K562 (cell line): ENCODE measurements around the gene FTO. TPM values are rescaled to one million over a fixed set of nuclear protein-coding genes. Genes with fewer than 3 reads are reported as not detected.

Experiments
- ATAC-seq: fragments of 200-7000 bp; cut with Tn5 transposase; 3 replicates; pipeline ENCODE4 v1.9.1; 2020; ENCODE audit warnings: moderate library complexity
- BruUV-seq: library from RNA; stranded (reverse); fragments of 400-500 nt; replicated peaks from 2 replicates; lab custom pipeline; 2021; lab: Mats Ljungman, UMichigan
- CTCF ChIA-PET: fragments of 300-600 bp; formaldehyde crosslinking; extraction: SDS; loops from one replicate; lab custom pipeline; 2021; ENCODE audit warnings: low intra/inter-chr PET ratio; lab: Yijun Ruan, JAX
- POLR2A ChIA-PET: fragments of 300-600, 350-650 bp; sonication (Branson Sonifier 250); formaldehyde crosslinking; extraction: SDS; loops from one replicate; lab custom pipeline; 2021; ENCODE audit warnings: antibody characterized with exemption, inconsistent platforms; lab: Yijun Ruan, JAX
- DNase-seq, 4 experiments: peaks; one replicate each; pipeline versions ENCODE4 v3.0.0 to v3.0.0-alpha.2; 2011 to 2018; ENCODE audit warnings: low spot score in 3 of 4, mixed read lengths in 3 of 4; ENCODE audit errors: extremely low read depth in 1 of 4
- FAIRE-seq: peaks from 2 replicates; lab custom pipeline; 2011; peaks lifted over from hg19 to GRCh38; lab: Jason Lieb, UNC
- H2AFZ ChIP-seq: 2 replicates; pipeline ENCODE4 v1.6.0; 2011; ENCODE audit warnings: low read depth, low read length, control low read depth, inconsistent platforms
- H3K27ac ChIP-seq: fragments of 200-600 bp; 3 replicates; pipeline ENCODE4 v1.8.0; 2011; ENCODE audit warnings: low read depth, mild to moderate bottlenecking, control low read depth, inconsistent platforms, low read length, moderate library complexity, mixed read lengths; ENCODE audit errors: extremely low read depth
- H3K27me3 ChIP-seq, 2 experiments: fragments of 300-600 bp in 1 of 2; 2 replicates in 1 of 2; 3 replicates in 1 of 2; pipeline versions ENCODE4 v1.6.0 to v1.8.0; 2011; ENCODE audit warnings: inconsistent platforms in 2 of 2, low read length in 2 of 2, mild to moderate bottlenecking in 1 of 2, mixed read lengths in 1 of 2, moderate library complexity in 1 of 2; ENCODE audit not compliant: control insufficient read depth in 2 of 2, insufficient read depth in 2 of 2
- H3K36me3 ChIP-seq: fragments of 300-600 bp; 3 replicates; pipeline ENCODE4 v1.8.0; 2011; ENCODE audit warnings: mild to moderate bottlenecking, low read length, inconsistent platforms; ENCODE audit not compliant: control insufficient read depth, insufficient read depth
- H3K4me1 ChIP-seq, 2 experiments: fragments of 200-600 bp in 1 of 2; replicated peaks in 1 of 2; 2 replicates in 1 of 2; 3 replicates in 1 of 2; pipeline versions ENCODE4 v1.5.1 to v1.8.0; 2011; ENCODE audit warnings: inconsistent platforms in 2 of 2, low read length in 2 of 2, mild to moderate bottlenecking in 1 of 2, mixed read lengths in 1 of 2, moderate library complexity in 1 of 2; ENCODE audit not compliant: control insufficient read depth in 2 of 2, insufficient read depth in 2 of 2
- H3K4me2 ChIP-seq: 2 replicates; pipeline ENCODE4 v1.6.1; 2011; ENCODE audit warnings: low read length, control low read depth, inconsistent platforms, mixed read lengths; ENCODE audit not compliant: insufficient read depth
- H3K4me3 ChIP-seq: fragments of 200-600 bp; sonication (generic), shearing (Covaris generic); 2 replicates; pipeline ENCODE4 v1.5.1; 2016; ENCODE audit warnings: control low read depth, inconsistent platforms
- H3K79me2 ChIP-seq: fragments of 200-600 bp; 3 replicates; pipeline ENCODE4 v1.8.0; 2011; ENCODE audit warnings: low read length, inconsistent platforms; ENCODE audit not compliant: control insufficient read depth, insufficient read depth
- H3K9ac ChIP-seq, 2 experiments: 2 replicates each; pipeline versions ENCODE4 v1.6.0 to v1.6.1; 2011; ENCODE audit warnings: low read depth in 2 of 2, low read length in 2 of 2, control low read depth in 1 of 2, inconsistent platforms in 1 of 2, mild to moderate bottlenecking in 1 of 2, mixed read lengths in 1 of 2; ENCODE audit not compliant: insufficient read depth in 1 of 2
- H3K9me1 ChIP-seq: one replicate; pipeline ENCODE4 v1.6.0; 2011; ENCODE audit warnings: inconsistent platforms, mild to moderate bottlenecking, low read length, moderate library complexity; ENCODE audit not compliant: control insufficient read depth, insufficient read depth
- H3K9me3 ChIP-seq: replicated peaks from 2 replicates; pipeline ENCODE4 v1.5.1; 2011; ENCODE audit warnings: low read depth, low read length, inconsistent platforms; ENCODE audit not compliant: control insufficient read depth, insufficient read depth
- H4K20me1 ChIP-seq: replicated peaks from 2 replicates; pipeline ENCODE4 v1.6.1; 2011; ENCODE audit warnings: low read length, inconsistent platforms, mixed read lengths; ENCODE audit not compliant: control insufficient read depth, insufficient read depth
- GATA2 ChIP-seq: sonication (generic); formaldehyde crosslinking; IDR thresholded peaks from 2 replicates; pipeline ENCODE4 v1.4.0; 2020; ENCODE audit warnings: mild to moderate bottlenecking, missing genetic modification reagents
- HEY1 ChIP-seq: fragments of 250-450 bp; sonication (Bioruptor Pico); IDR thresholded peaks from 2 replicates; pipeline ENCODE4 v1.5.0; 2020; ENCODE audit warnings: mild to moderate bottlenecking, moderate library complexity, borderline replicate concordance
- NFIC ChIP-seq: fragments of 450-650 bp; IDR thresholded peaks from 2 replicates; pipeline ENCODE4 v1.6.1; 2017; ENCODE audit warnings: mild to moderate bottlenecking, inconsistent platforms
- NFIX ChIP-seq: fragments of 250-450 bp; sonication (Bioruptor Pico); IDR thresholded peaks from 2 replicates; pipeline ENCODE4 v1.4.0; 2020; ENCODE audit warnings: low read depth, mild to moderate bottlenecking, moderate library complexity
- ZNF24 ChIP-seq: fragments of 450-650 bp; IDR thresholded peaks from 2 replicates; pipeline ENCODE4 v1.6.1; 2016
- ZNF347 ChIP-seq: fragments of 450-650 bp; formaldehyde crosslinking; IDR thresholded peaks from 2 replicates; pipeline ENCODE4 v1.4.0; 2020; ENCODE audit warnings: low read depth, mild to moderate bottlenecking, moderate library complexity
- WGBS: fragments of 100-300 bp; shearing (Covaris generic); methylation state at CpG from one replicate; pipeline ENCODE4 v1.1.6; 2016; ENCODE audit warnings: low coverage, mixed read lengths; ENCODE audit not compliant: insufficient coverage; ENCODE audit errors: missing lambda C conversion rate; 5-methylcytosine and 5-hydroxymethylcytosine counted together
- in situ Hi-C: fragments of 300-500 bp; cut with MboI; formaldehyde crosslinking; loops from 4 replicates; pipeline ENCODE4 v1.15.0; 2018; ENCODE audit warnings: inconsistent platforms, mixed read lengths
- intact Hi-C: fragments of 100-400 bp; cut with micrococcal nuclease; formaldehyde crosslinking; loops from 2 replicates; pipeline ENCODE4 v1.14.2; 2022
- polyA plus RNA-seq, 8 experiments: library from polyadenylated mRNA; depleted of rRNA in 4 of 8; stranded (reverse) in 5 of 8; unstranded in 3 of 8; fragments of >200 nt; fragmentation: Nextera tagmentation in 2 of 8; fragmentation: Illumina TruSeq in 1 of 8; extraction: Ambion mirVana in 2 of 8; extraction: Trizol in 1 of 8; gene quantifications; 2 replicates each; pipeline versions ENCODE4 v1.2.1 to v1.2.3, GENCODE V29; 2011 to 2014; ENCODE audit warnings: inconsistent platforms in 1 of 8, missing spikeins in 1 of 8
- total RNA-seq, 7 experiments: library from RNA; depleted of rRNA in 6 of 7; stranded (reverse); fragments of >200 nt in 6 of 7; fragmentation: Illumina TruSeq in 2 of 7; extraction: Trizol in 2 of 7; gene quantifications; 2 replicates each; pipeline versions ENCODE4 v1.2.1 to v1.2.3, GENCODE V29; 2011 to 2021; ENCODE audit warnings: low replicate concordance in 1 of 7
- TF ChIP-seq, protein P1 (sequence below): fragments of 250-450 bp; sonication (Bioruptor Pico); IDR thresholded peaks from 2 replicates; pipeline ENCODE4 v1.9.0; 2021; ENCODE audit warnings: mild to moderate bottlenecking, inconsistent platforms
- TF ChIP-seq, protein P2 (sequence below): fragments of 450-650 bp; IDR thresholded peaks from 2 replicates; pipeline ENCODE4 v1.6.1; 2016; ENCODE audit warnings: low read depth, mild to moderate bottlenecking, moderate library complexity
- TF ChIP-seq, protein P3 (sequence below): fragments of 250-450 bp; sonication (Bioruptor Pico); IDR thresholded peaks from 2 replicates; pipeline ENCODE4 v1.9.0; 2021; ENCODE audit warnings: mild to moderate bottlenecking
- TF ChIP-seq, protein P4 (sequence below), 3 experiments: fragments of 200-800 bp in 1 of 3; sonication (Bioruptor generic) in 1 of 3; sonication (generic) in 1 of 3; formaldehyde crosslinking in 1 of 3; IDR thresholded peaks; 2 replicates each; pipeline versions ENCODE4 v1.6.1 to v1.8.0; 2016 to 2022; ENCODE audit warnings: mild to moderate bottlenecking in 2 of 3, missing compliant biosample characterization in 2 of 3, missing genetic modification characterization in 2 of 3, missing genetic modification reagents in 1 of 3
- TF ChIP-seq, protein P5 (sequence below): sonication (generic); formaldehyde crosslinking; IDR thresholded peaks from 2 replicates; pipeline ENCODE4 v1.8.0; 2022; ENCODE audit warnings: mild to moderate bottlenecking, missing genetic modification reagents

The FTO gene
- total and polyA plus RNA-seq, 9 of the 15 experiments (the other 6 are each of a cell fraction or from before 2014, with no cell fraction given) = 11.3 to 27.7 (median 25.5) TPM

DNA sequence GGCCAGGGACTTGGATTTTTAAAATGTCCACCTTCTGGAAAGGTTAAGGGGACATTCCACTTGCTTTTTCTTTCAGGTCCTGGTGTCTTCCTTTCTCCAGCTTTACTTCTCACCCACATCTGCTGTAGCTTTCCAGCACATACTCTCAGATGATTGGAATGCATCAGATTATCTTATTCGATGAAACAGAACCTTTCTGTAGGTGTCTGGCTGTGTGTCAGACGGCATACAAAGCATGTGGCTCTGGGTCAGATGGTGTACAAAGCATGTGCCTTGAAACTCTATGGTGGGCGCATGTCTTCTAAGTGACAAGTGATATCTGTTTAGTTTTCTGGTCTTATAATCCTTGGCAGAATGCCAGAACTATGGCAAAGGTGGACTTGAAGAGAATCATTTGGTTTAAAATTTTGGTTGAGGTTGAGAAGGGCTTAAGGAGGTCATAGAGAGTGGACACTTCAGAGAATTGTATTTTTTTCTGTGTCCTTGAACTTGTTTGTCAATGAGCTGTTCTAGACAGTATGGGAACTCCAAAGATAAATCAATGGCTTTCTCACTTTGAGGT, 125.3 kb downstream of the FTO start:
- no peak overlapping the region for H3K4me3 ChIP-seq

DNA sequence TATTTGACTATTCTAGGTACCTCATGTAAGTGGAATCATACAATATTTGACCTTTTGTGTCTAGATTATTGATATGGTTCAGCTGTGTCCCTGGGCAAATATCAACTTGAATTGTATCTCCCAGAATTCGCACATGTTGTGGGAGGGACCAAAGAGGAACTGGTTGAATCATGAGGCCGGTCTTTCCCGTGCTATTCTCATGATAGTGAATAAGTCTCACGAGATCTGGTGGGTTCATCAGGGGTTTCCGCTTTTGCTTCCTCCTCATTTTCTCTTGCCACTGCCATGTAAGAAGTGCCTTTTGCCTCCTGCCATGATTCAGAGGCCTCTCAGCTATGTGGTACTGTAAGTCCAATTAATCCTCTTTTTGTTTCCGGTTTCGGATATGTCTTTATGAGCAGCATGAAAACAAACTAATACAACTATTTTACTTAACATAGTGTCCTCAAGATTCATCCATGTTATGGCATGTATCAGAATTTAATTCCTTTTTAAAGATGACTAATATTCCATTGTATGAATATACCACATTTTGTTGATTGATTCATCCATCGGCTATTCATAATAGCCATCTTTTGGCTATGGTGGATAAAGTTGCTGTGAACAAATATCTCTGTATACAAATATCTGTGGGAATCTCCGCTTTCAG, 129.1 kb downstream of the FTO start:
- intact Hi-C loops = no loop called here
- in situ Hi-C loops = no loop called here
- Histone ChIP-seq H3K4me2 (no peak overlapping the region), H4K20me1 (no peaks in the 10 kb centered on the region), H3K9me1 (no peaks in the 10 kb centered on the region), H3K4me1 (no peaks in the 10 kb centered on the region), H2AFZ (no peak overlapping the region), H3K27me3 (no peaks in the 10 kb centered on the region), H3K36me3 (no peaks in the 10 kb centered on the region), H3K79me2 (no peaks in the 10 kb centered on the region), H3K9me3 (no peaks in the 10 kb centered on the region), H3K4me3 (no peak overlapping the region), H3K9ac (no peak overlapping the region), H3K27ac (no peak overlapping the region)
- POLR2A ChIA-PET = no interaction called here
- 75% methylated on average over 9 of the region's 9 CpGs for WGBS
- FAIRE-seq = no peak
- CTCF ChIA-PET = no interaction called here
- BruUV-seq = no TSS peak
- no peak for DNase-seq
- no peak for ATAC-seq
- TF ChIP-seq, protein P1, sequence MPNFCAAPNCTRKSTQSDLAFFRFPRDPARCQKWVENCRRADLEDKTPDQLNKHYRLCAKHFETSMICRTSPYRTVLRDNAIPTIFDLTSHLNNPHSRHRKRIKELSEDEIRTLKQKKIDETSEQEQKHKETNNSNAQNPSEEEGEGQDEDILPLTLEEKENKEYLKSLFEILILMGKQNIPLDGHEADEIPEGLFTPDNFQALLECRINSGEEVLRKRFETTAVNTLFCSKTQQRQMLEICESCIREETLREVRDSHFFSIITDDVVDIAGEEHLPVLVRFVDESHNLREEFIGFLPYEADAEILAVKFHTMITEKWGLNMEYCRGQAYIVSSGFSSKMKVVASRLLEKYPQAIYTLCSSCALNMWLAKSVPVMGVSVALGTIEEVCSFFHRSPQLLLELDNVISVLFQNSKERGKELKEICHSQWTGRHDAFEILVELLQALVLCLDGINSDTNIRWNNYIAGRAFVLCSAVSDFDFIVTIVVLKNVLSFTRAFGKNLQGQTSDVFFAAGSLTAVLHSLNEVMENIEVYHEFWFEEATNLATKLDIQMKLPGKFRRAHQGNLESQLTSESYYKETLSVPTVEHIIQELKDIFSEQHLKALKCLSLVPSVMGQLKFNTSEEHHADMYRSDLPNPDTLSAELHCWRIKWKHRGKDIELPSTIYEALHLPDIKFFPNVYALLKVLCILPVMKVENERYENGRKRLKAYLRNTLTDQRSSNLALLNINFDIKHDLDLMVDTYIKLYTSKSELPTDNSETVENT (CRISPR knock-in tag) = no peak
- TF ChIP-seq, protein P2, sequence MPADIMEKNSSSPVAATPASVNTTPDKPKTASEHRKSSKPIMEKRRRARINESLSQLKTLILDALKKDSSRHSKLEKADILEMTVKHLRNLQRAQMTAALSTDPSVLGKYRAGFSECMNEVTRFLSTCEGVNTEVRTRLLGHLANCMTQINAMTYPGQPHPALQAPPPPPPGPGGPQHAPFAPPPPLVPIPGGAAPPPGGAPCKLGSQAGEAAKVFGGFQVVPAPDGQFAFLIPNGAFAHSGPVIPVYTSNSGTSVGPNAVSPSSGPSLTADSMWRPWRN = no peak
- no peak for TF ChIP-seq HEY1 (CRISPR knock-in tag)
- TF ChIP-seq, protein P3, sequence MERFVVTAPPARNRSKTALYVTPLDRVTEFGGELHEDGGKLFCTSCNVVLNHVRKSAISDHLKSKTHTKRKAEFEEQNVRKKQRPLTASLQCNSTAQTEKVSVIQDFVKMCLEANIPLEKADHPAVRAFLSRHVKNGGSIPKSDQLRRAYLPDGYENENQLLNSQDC (CRISPR knock-in tag) = no peak
- TF ChIP-seq ZNF24 = no peak
- TF ChIP-seq, protein P4, sequence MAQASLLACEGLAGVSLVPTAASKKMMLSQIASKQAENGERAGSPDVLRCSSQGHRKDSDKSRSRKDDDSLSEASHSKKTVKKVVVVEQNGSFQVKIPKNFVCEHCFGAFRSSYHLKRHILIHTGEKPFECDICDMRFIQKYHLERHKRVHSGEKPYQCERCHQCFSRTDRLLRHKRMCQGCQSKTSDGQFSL (CRISPR knock-in tag; IDR thresholded peaks at IDR 0.05) = no peak
- TF ChIP-seq, protein P4 (tag; IDR thresholded peaks at IDR 0.05) = no peak

More for the DNA sequence above, 125.3 kb downstream of the FTO start:
- no peaks in the 10 kb centered on the region for H3K36me3 ChIP-seq
- ATAC-seq (no peak), FAIRE-seq (no peak), DNase-seq (no peak)
- TF ChIP-seq NFIX (CRISPR knock-in tag) (peak; percentile 91), GATA2 (CRISPR knock-in tag) (no peak), NFIC (peak; percentile 95), ZNF347 (CRISPR knock-in tag) (no peak)
- TF ChIP-seq, protein P5, sequence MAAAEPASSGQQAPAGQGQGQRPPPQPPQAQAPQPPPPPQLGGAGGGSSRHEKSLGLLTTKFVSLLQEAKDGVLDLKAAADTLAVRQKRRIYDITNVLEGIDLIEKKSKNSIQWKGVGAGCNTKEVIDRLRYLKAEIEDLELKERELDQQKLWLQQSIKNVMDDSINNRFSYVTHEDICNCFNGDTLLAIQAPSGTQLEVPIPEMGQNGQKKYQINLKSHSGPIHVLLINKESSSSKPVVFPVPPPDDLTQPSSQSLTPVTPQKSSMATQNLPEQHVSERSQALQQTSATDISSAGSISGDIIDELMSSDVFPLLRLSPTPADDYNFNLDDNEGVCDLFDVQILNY (CRISPR knock-in tag) = no peak
- H3K27me3 ChIP-seq = no peaks in the 10 kb centered on the region
- no peaks in the 10 kb centered on the region for H3K9me3 ChIP-seq
- H3K4me1 ChIP-seq = no peaks in the 10 kb centered on the region
- H2AFZ ChIP-seq = no peak overlapping the region
- no peak overlapping the region for H3K9ac ChIP-seq
- no peaks in the 10 kb centered on the region for H4K20me1 ChIP-seq
- no peak overlapping the region for H3K27ac ChIP-seq
- ChIA-PET POLR2A (no interaction called here), CTCF (no interaction called here)
- no peak overlapping the region for H3K4me2 ChIP-seq
- in situ Hi-C loops = no loop called here
- H3K79me2 ChIP-seq = no peaks in the 10 kb centered on the region
- BruUV-seq = no TSS peak
- intact Hi-C loops = no loop called here
- H3K9me1 ChIP-seq = no peaks in the 10 kb centered on the region
- WGBS = 48% methylated on average over 3 of the region's 3 CpGs
